OCI-LY1 (cell line): Measurements from ENCODE around the gene HDAC7.
A peak's percentile ranks its signal among the peaks of the same experiment; 100 is the strongest.

Experiments used
- H2AFZ ChIP-seq: fragments of 200-600 bp; sonication (generic), shearing (Covaris generic); 2 replicates; pipeline ENCODE4 v1.6.0; 2014; ENCODE audit warnings: antibody characterized with exemption, mild to moderate bottlenecking, low read length
- H3F3A ChIP-seq: fragments of 200-600 bp; sonication (generic), shearing (Covaris generic); 2 replicates; pipeline ENCODE4 v1.6.0; 2014; ENCODE audit warnings: mild to moderate bottlenecking, antibody characterized with exemption, low read length, moderate library complexity; ENCODE audit not compliant: insufficient read depth
- H3K27ac ChIP-seq: fragments of 200-600 bp; sonication (generic); 2 replicates; pipeline ENCODE4 v1.5.1; 2014; ENCODE audit warnings: low read length, mixed run types, mild to moderate bottlenecking, low read depth; ENCODE audit not compliant: poor library complexity, severe bottlenecking
- H3K27me3 ChIP-seq: fragments of 200-600 bp; sonication (generic); 2 replicates; pipeline ENCODE4 v1.6.0; 2014; ENCODE audit warnings: antibody characterized with exemption, mild to moderate bottlenecking, low read length, moderate library complexity; ENCODE audit not compliant: insufficient read depth
- H3K36me3 ChIP-seq: fragments of 200-600 bp; sonication (generic); 2 replicates; pipeline ENCODE4 v1.6.1; 2014; ENCODE audit warnings: mild to moderate bottlenecking, antibody characterized with exemption, low read length, moderate library complexity, mixed read lengths; ENCODE audit not compliant: insufficient read depth
- H3K4me1 ChIP-seq: fragments of 200-600 bp; sonication (generic); 2 replicates; pipeline ENCODE4 v1.5.1; 2014; ENCODE audit warnings: mild to moderate bottlenecking, low read length, moderate library complexity; ENCODE audit not compliant: insufficient read depth, severe bottlenecking
- H3K4me2 ChIP-seq: fragments of 200-600 bp; sonication (generic), shearing (Covaris generic); 2 replicates; pipeline ENCODE4 v1.6.1; 2014; ENCODE audit warnings: low read length
- H3K4me3 ChIP-seq: fragments of 200-600 bp; sonication (generic); 2 replicates; pipeline ENCODE4 v1.5.1; 2014; ENCODE audit warnings: low read length, low read depth, mild to moderate bottlenecking, mixed read lengths; ENCODE audit not compliant: poor library complexity, severe bottlenecking
- H3K79me2 ChIP-seq: fragments of 200-600 bp; shearing (Covaris generic); 2 replicates; pipeline ENCODE4 v1.6.1; 2016; ENCODE audit warnings: mixed run types, low read length, mixed read lengths; ENCODE audit not compliant: insufficient read depth
- H3K9ac ChIP-seq: fragments of 200-600 bp; sonication (generic), shearing (Covaris generic); 2 replicates; pipeline ENCODE4 v1.6.1; 2014; ENCODE audit warnings: mild to moderate bottlenecking, low read length, mixed read lengths
- H3K9me2 ChIP-seq: fragments of 200-600 bp; sonication (generic), shearing (Covaris generic); 2 replicates; pipeline ENCODE4 v1.6.1; 2014; ENCODE audit warnings: low read depth, mild to moderate bottlenecking, low read length, mixed read lengths
- H3K9me3 ChIP-seq: fragments of 200-600 bp; shearing (Covaris generic); 2 replicates; pipeline ENCODE4 v1.6.1; 2014; ENCODE audit warnings: low read length, mixed read lengths
- H4K20me1 ChIP-seq: fragments of 200-600 bp; sonication (generic), shearing (Covaris generic); 2 replicates; pipeline ENCODE4 v1.6.0; 2016; ENCODE audit warnings: mild to moderate bottlenecking, low read length; ENCODE audit not compliant: insufficient read depth
- CTCF ChIP-seq: fragments of 200-600 bp; sonication (generic), shearing (Covaris generic); IDR thresholded peaks from 2 replicates; pipeline ENCODE4 v1.5.1; 2017; ENCODE audit warnings: mild to moderate bottlenecking, antibody characterized with exemption, low read length, moderate library complexity, mixed read lengths
- EZH2 ChIP-seq: fragments of 200-600 bp; sonication (generic), shearing (Covaris generic); IDR thresholded peaks from 2 replicates; pipeline ENCODE4 v1.8.0; 2017; ENCODE audit warnings: borderline replicate concordance, mixed run types, mild to moderate bottlenecking, antibody characterized with exemption, low read length, moderate library complexity, mixed read lengths

HDAC7 gene

GRCh38 chr12:47835006-47835830 is 15.5 kb upstream of the HDAC7 start:
- no peaks in the 10 kb centered on the region for H4K20me1 ChIP-seq
- no peaks in the 10 kb centered on the region for H3K79me2 ChIP-seq
- H3K36me3 ChIP-seq, result no peaks in the 10 kb centered on the region
- no peaks in the 10 kb centered on the region for H3K9me3 ChIP-seq
- no peak overlapping the region for H2AFZ ChIP-seq
- peak overlapping the region; percentile 73 for H3K4me2 ChIP-seq
- H3K4me1 ChIP-seq, result peaks cover 76% of the 10 kb centered on the region
- 0 out of 2 replicates have a peak, but pooled peaks cover 9% of the 10 kb centered on the region for H3F3A ChIP-seq
- H3K9ac ChIP-seq, result peak overlapping the region; percentile 85; the same call in 1 of the 2 replicates
- H3K4me3 ChIP-seq, result peak overlapping the region; percentile 47
- H3K27ac ChIP-seq, result peak overlapping the region; percentile 100
- no peak for TF ChIP-seq EZH2
- H3K27me3 ChIP-seq, result no peaks in the 10 kb centered on the region
- H3K9me2 ChIP-seq, result no peaks in the 10 kb centered on the region

GRCh38 chr12:47834199-47834903 is 14.6 kb upstream of the HDAC7 start:
- Histone ChIP-seq H3K79me2 (no peaks in the 10 kb centered on the region), H2AFZ (no peak overlapping the region), H3K27me3 (no peaks in the 10 kb centered on the region), H3K4me3 (peak overlapping the region; percentile 47), H3K27ac (peak overlapping the region; percentile 100), H3K9me2 (no peaks in the 10 kb centered on the region), H3K9ac (peak overlapping the region; percentile 85), H3K36me3 (no peaks in the 10 kb centered on the region), H3F3A (0 out of 2 replicates have a peak, but pooled peaks cover 9% of the 10 kb centered on the region), H4K20me1 (no peaks in the 10 kb centered on the region), H3K4me2 (peak overlapping the region; percentile 73), H3K4me1 (peaks cover 85% of the 10 kb centered on the region), H3K9me3 (no peaks in the 10 kb centered on the region)
- no peak for TF ChIP-seq EZH2
- no peak for TF ChIP-seq CTCF

GRCh38 chr12:47833591-47834012 is 13.9 kb upstream of the HDAC7 start:
- H3F3A ChIP-seq, result 0 out of 2 replicates have a peak, but pooled peaks cover 9% of the 10 kb centered on the region

More at GRCh38 chr12:47833591-47834012, 13.9 kb upstream of the HDAC7 start:
- H3K27me3 ChIP-seq, result no peaks in the 10 kb centered on the region
- H3K36me3 ChIP-seq, result no peaks in the 10 kb centered on the region
- peak overlapping the region; percentile 85 for H3K9ac ChIP-seq
- H3K27ac ChIP-seq, result peak overlapping the region; percentile 100
- H2AFZ ChIP-seq, result no peak overlapping the region
- H3K9me2 ChIP-seq, result no peaks in the 10 kb centered on the region
- H3K9me3 ChIP-seq, result no peaks in the 10 kb centered on the region
- H4K20me1 ChIP-seq, result no peaks in the 10 kb centered on the region
- peak overlapping the region; percentile 47 for H3K4me3 ChIP-seq
- H3K4me1 ChIP-seq, result peaks cover 91% of the 10 kb centered on the region
- H3K4me2 ChIP-seq, result peak overlapping the region; percentile 73
- TF ChIP-seq CTCF, result no peak
- no peak for TF ChIP-seq EZH2
- H3K79me2 ChIP-seq, result no peaks in the 10 kb centered on the region
